ENCODE measurements around the gene ELFN2.

DNA sequence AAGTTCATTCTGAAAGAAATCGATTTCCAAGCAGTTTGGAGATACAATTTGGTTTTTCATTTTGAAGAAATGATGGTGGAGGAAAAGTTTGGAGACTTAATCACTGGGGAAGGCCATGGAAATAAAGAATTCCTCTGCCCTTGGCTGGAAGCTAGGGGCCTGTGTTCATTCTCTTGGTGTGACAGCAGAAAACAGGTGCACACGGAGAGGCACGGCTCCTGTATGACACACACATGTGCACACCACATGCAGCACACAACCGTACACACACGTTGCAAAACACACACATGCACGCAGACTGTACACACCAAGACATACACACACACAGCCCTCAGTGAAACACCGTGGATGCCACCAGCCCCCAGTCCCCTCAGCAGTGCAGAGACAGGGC lies 80.8 kb downstream of the ELFN2 start:
- TF ChIP-seq, protein P1, sequence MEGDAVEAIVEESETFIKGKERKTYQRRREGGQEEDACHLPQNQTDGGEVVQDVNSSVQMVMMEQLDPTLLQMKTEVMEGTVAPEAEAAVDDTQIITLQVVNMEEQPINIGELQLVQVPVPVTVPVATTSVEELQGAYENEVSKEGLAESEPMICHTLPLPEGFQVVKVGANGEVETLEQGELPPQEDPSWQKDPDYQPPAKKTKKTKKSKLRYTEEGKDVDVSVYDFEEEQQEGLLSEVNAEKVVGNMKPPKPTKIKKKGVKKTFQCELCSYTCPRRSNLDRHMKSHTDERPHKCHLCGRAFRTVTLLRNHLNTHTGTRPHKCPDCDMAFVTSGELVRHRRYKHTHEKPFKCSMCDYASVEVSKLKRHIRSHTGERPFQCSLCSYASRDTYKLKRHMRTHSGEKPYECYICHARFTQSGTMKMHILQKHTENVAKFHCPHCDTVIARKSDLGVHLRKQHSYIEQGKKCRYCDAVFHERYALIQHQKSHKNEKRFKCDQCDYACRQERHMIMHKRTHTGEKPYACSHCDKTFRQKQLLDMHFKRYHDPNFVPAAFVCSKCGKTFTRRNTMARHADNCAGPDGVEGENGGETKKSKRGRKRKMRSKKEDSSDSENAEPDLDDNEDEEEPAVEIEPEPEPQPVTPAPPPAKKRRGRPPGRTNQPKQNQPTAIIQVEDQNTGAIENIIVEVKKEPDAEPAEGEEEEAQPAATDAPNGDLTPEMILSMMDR (IDR thresholded peaks at IDR 0.05): no peak
- no peak for TF ChIP-seq POLR2A (IDR thresholded peaks at IDR 0.05)

Measured in prostate gland (tissue), 2 donors.